ENCODE results near the gene DMPK. TPM values are rescaled to one million over a fixed set of nuclear protein-coding genes. Genes with fewer than 3 reads are reported as not detected.

The DMPK gene
- total and polyA plus RNA-seq, 2 of the 4 experiments (the other 2 are of a cell fraction) = 7.9 to 50.7 TPM

DNA sequence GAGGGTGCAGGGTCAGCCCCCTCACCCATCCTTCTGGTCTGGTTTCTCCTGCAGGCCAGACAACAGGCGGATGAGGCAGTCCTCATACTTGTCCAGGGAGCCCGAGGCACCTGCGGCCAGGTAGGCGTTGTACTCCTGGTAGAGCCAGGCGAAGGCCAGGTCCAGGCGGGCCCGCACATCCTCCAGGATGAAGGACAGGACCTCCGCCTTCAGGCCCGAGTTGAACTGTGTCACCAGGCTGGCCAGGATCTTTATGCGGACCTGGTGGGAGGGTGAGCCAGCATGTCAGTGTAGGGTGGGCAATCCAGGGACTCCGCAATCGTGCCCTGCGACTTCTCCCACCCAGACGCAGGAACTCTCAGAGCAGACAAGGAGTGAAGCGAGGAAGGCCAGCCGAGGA lies 46.7 kb upstream of the DMPK start:
- in situ Hi-C loops (cut with MboI; ENCODE audit: low sequenced_read_pairs) = no loop called here
- dilution Hi-C loops (cut with HindIII; ENCODE audit: low sequenced_read_pairs, unreplicated experiment) = no loop called here
- no peak for ATAC-seq (ENCODE audit: low read depth)

More for the DNA sequence above, 46.7 kb upstream of the DMPK start:
- no peak for TF ChIP-seq RCOR1 (IDR thresholded peaks at IDR 0.05; ENCODE audit: insufficient replicate concordance, low read length)
- TF ChIP-seq, protein P1, sequence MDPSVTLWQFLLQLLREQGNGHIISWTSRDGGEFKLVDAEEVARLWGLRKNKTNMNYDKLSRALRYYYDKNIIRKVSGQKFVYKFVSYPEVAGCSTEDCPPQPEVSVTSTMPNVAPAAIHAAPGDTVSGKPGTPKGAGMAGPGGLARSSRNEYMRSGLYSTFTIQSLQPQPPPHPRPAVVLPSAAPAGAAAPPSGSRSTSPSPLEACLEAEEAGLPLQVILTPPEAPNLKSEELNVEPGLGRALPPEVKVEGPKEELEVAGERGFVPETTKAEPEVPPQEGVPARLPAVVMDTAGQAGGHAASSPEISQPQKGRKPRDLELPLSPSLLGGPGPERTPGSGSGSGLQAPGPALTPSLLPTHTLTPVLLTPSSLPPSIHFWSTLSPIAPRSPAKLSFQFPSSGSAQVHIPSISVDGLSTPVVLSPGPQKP (IDR thresholded peaks at IDR 0.05; ENCODE audit: borderline replicate concordance, low read depth, low read length) = no peak
- no peak for TF ChIP-seq RFX5 (IDR thresholded peaks at IDR 0.05; ENCODE audit: low read depth, low read length)
- H3K4me3 ChIP-seq (ENCODE audit: insufficient read depth, low read depth, low read length) = no peak overlapping the region
- no peak overlapping the region for H2BK120ac ChIP-seq (ENCODE audit: low read depth, low read length)
- DNase-seq = no peak
- no peak overlapping the region for H4K5ac ChIP-seq (ENCODE audit: low read depth, low read length)
- no peak overlapping the region for H3K14ac ChIP-seq (replicated peaks; ENCODE audit: low read depth, low read length)
- WGBS, 2 experiments (ENCODE audit: extremely low coverage in 2 of 2, insufficient read length in 1 of 2) = 100% methylated on average over 5 of the region's 16 CpGs; no CpG with 5 or more reads in 1 of the 2 experiments
- H2BK15ac ChIP-seq (ENCODE audit: low read depth, low read length) = no peak overlapping the region
- no peak overlapping the region for H3K18ac ChIP-seq (ENCODE audit: low read depth, low read length)
- no peak overlapping the region for H3K9ac ChIP-seq (ENCODE audit: low read depth, low read length)
- H4K8ac ChIP-seq (ENCODE audit: low read depth in 2 of 2, low read length in 2 of 2) = no peak overlapping the region
- ChIA-PET POLR2A (ENCODE audit: unreplicated experiment) (no interaction called here), CTCF (no interaction called here)
- peaks cover 0 to 4% of the 10 kb centered on the region in 2 experiments; a peak in 3 of 4 replicates for H3K79me1 ChIP-seq (ENCODE audit: low read depth in 1 of 2, low read length in 2 of 2)
- H3K4me2 ChIP-seq (ENCODE audit: low read depth, low read length) = no peak overlapping the region
- H3K27me3 ChIP-seq (ENCODE audit: control insufficient read depth, insufficient read depth, low read length) = no peaks in the 10 kb centered on the region
- 0 out of 2 replicates have a peak, but pooled peaks cover 7% of the 10 kb centered on the region for H4K20me1 ChIP-seq (ENCODE audit: insufficient read depth, low read length)
- no peak overlapping the region for H3K4ac ChIP-seq (ENCODE audit: low read depth, low read length)
- no peaks in the 10 kb centered on the region for H3K9me1 ChIP-seq (ENCODE audit: insufficient read depth, low read length)
- H2AFZ ChIP-seq (replicated peaks; ENCODE audit: low read length, poor library complexity) = no peak overlapping the region
- no peak overlapping the region for H2BK5ac ChIP-seq (ENCODE audit: low read depth, low read length, poor library complexity, severe bottlenecking)
- H3K23ac ChIP-seq (ENCODE audit: low read depth, low read length) = no peak overlapping the region
- H3K36me3 ChIP-seq (ENCODE audit: control insufficient read depth, insufficient read depth, low read length) = peaks cover 82% of the 10 kb centered on the region
- H3K9me3 ChIP-seq (ENCODE audit: control insufficient read depth, insufficient read depth, low read length) = no peaks in the 10 kb centered on the region
- H3K4me1 ChIP-seq (ENCODE audit: control insufficient read depth, insufficient read depth, low read length) = no peaks in the 10 kb centered on the region
- no peak overlapping the region for H2AK5ac ChIP-seq (ENCODE audit: low read depth, low read length)
- H4K91ac ChIP-seq (ENCODE audit: insufficient read depth, low read depth, low read length) = no peak overlapping the region
- intact Hi-C loops (cut with micrococcal nuclease) = no loop called here
- BruUV-seq (replicated peaks) = no TSS peak
- no peak overlapping the region for H3K56ac ChIP-seq (ENCODE audit: extremely low read depth, insufficient read depth, low read length)
- H3K27ac ChIP-seq (ENCODE audit: insufficient read depth, low read length) = no peak overlapping the region
- no peak overlapping the region for H2AK9ac ChIP-seq (replicated peaks; ENCODE audit: low read depth, low read length, poor library complexity)
- H2BK20ac ChIP-seq (ENCODE audit: low read depth, low read length) = no peak overlapping the region
